OCI-LY1 (cell line): Measurements from ENCODE around the gene YBX3.

Source experiments
- EZH2 ChIP-seq: fragments of 200-600 bp; sonication (generic), shearing (Covaris generic); IDR thresholded peaks from 2 replicates; pipeline ENCODE4 v1.8.0; 2017; ENCODE audit warnings: borderline replicate concordance, mixed run types, mild to moderate bottlenecking, antibody characterized with exemption, low read length, moderate library complexity, mixed read lengths
- TF ChIP-seq, protein P1 (sequence below): fragments of 200-600 bp; sonication (generic), shearing (Covaris generic); IDR thresholded peaks from 2 replicates; pipeline ENCODE4 v1.5.1; 2017; ENCODE audit warnings: mild to moderate bottlenecking, antibody characterized with exemption, low read length, moderate library complexity, mixed read lengths

DNA sequence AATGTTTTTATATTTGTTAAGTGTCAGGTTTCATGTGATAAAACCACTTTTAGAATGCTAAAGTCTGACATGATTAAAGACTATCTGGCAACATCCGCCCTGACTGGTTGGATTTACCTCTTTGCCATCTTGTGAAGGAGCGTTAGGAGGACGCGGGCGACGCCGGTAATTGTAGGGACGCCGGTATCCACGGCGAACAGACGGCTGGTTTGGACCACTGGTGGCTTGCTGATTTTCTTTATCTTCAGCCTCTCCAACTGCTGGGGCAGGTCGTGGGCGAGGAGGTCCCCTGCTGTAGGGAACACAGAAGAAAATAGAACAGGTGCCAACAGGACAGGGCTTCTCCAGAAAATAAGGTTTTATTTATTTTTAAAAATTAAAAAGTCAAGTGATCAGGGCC, 21.3 kb downstream of the YBX3 start:
- TF ChIP-seq, protein P1, sequence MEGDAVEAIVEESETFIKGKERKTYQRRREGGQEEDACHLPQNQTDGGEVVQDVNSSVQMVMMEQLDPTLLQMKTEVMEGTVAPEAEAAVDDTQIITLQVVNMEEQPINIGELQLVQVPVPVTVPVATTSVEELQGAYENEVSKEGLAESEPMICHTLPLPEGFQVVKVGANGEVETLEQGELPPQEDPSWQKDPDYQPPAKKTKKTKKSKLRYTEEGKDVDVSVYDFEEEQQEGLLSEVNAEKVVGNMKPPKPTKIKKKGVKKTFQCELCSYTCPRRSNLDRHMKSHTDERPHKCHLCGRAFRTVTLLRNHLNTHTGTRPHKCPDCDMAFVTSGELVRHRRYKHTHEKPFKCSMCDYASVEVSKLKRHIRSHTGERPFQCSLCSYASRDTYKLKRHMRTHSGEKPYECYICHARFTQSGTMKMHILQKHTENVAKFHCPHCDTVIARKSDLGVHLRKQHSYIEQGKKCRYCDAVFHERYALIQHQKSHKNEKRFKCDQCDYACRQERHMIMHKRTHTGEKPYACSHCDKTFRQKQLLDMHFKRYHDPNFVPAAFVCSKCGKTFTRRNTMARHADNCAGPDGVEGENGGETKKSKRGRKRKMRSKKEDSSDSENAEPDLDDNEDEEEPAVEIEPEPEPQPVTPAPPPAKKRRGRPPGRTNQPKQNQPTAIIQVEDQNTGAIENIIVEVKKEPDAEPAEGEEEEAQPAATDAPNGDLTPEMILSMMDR, result no peak
- no peak for TF ChIP-seq EZH2
